Thyroid gland (tissue), 4 donors: ENCODE measurements around the gene ZBTB40. TPM values are rescaled to one million over a fixed set of nuclear protein-coding genes. Genes with fewer than 3 reads are reported as not detected.

Experiments used
- DNase-seq, 2 donors: peaks; one replicate each; pipeline ENCODE4 v3.0.0-alpha.2; 2019
- H3K27ac ChIP-seq, 3 donors: fragments of 200-600 bp; sonication (generic); 1 replicate in 2 of 3; 2 replicates in 1 of 3; pipeline ENCODE4 v1.5.1; 2016 to 2019; ENCODE audit warnings: mild to moderate bottlenecking in 1 of 3, moderate library complexity in 1 of 3
- H3K27me3 ChIP-seq: fragments of 200-600 bp; sonication (generic); one replicate; pipeline ENCODE4 v1.5.1; 2019
- H3K36me3 ChIP-seq, 2 donors: fragments of 200-600 bp; sonication (generic); one replicate each; pipeline ENCODE4 v1.5.1; 2016 to 2019
- H3K4me1 ChIP-seq, 2 donors: fragments of 200-600 bp; sonication (generic); one replicate each; pipeline ENCODE4 v1.5.1; 2017 to 2019
- H3K4me3 ChIP-seq, 3 donors: fragments of 200-600 bp; sonication (generic); replicated peaks in 1 of 3; 1 replicate in 2 of 3; 2 replicates in 1 of 3; pipeline ENCODE4 v1.5.1; 2016; ENCODE audit warnings: mild to moderate bottlenecking in 1 of 3
- H3K9me3 ChIP-seq: fragments of 200-600 bp; sonication (generic); one replicate; pipeline ENCODE4 v1.5.1; 2017
- CTCF ChIP-seq, 6 experiments: fragments of 200-600 bp in 3 of 6; fragments of 450-650 bp in 3 of 6; sonication (generic) in 3 of 6; IDR thresholded peaks; one replicate each; pipeline ENCODE4 v1.5.1; 2016 to 2019; ENCODE audit warnings: antibody characterized with exemption in 6 of 6, mild to moderate bottlenecking in 2 of 6, inconsistent platforms in 1 of 6, moderate library complexity in 1 of 6
- POLR2A ChIP-seq, 2 donors: fragments of 450-650 bp; IDR thresholded peaks; one replicate each; pipeline ENCODE4 v1.6.1; 2017; ENCODE audit warnings: antibody characterized with exemption in 2 of 2, mild to moderate bottlenecking in 2 of 2, moderate library complexity in 1 of 2
- WGBS, 2 donors: methylation state at CpG; one replicate each; pipeline ENCODE4 v1.1.5; 2017; 5-methylcytosine and 5-hydroxymethylcytosine counted together
- intact Hi-C: fragments of 100-400 bp; cut with DNase I; formaldehyde crosslinking; loops from one replicate; pipeline ENCODE4 v1.15.1; 2023
- total RNA-seq, 4 donors: library from RNA; depleted of rRNA; stranded (reverse); fragments of >200 nt; gene quantifications; one replicate each; pipeline ENCODE4 v1.2.3, GENCODE V29; 2016

ZBTB40 gene
- total RNA-seq, 4 donors from 2014 or later, result 18.7 to 30.1 (median 23.8) TPM

GRCh38 chr1:22557341-22557950 is 105.8 kb downstream of the ZBTB40 start:
- Histone ChIP-seq H3K4me3 (no peak overlapping the region), H3K27ac (no peak overlapping the region), H3K27me3 (no peaks in the 10 kb centered on the region), H3K9me3 (no peaks in the 10 kb centered on the region), H3K4me1 (no peaks in the 10 kb centered on the region), H3K36me3 (no peaks in the 10 kb centered on the region)
- DNase-seq, result no peak
- intact Hi-C loops, result no loop called here
- no peak for TF ChIP-seq POLR2A (IDR thresholded peaks at IDR 0.05)
- TF ChIP-seq CTCF (IDR thresholded peaks at IDR 0.05), result no peak
- 58% methylated on average over 5 of the region's 5 CpGs for WGBS, 2 donors

GRCh38 chr1:22562584-22563583 is 111.2 kb downstream of the ZBTB40 start, which contains the start of gene EPHA8:
Gene EPHA8 (plus strand): TSS chr1:22563489. CDS start chr1:22563636, 147 bp downstream.
- intact Hi-C loops, result no loop called here
- Histone ChIP-seq H3K4me3 (no peak within 1 kb of the TSS), H3K36me3 (no peaks in the 10 kb centered on the region), H3K27ac (no peak within 1 kb of the TSS), H3K27me3 (peaks cover 3% of the 10 kb centered on the region), H3K4me1 (no peaks in the 10 kb centered on the region), H3K9me3 (no peaks in the 10 kb centered on the region)
- 33 to 39% methylated on average over 12 to 13 of the region's 81 CpGs for WGBS, 2 donors
- DNase-seq, result no peak
- TF ChIP-seq CTCF (IDR thresholded peaks at IDR 0.05), result no peak
- TF ChIP-seq POLR2A (IDR thresholded peaks at IDR 0.05), result no peak

GRCh38 chr1:22563671-22564602 is 112.3 kb downstream of the ZBTB40 start:
- DNase-seq, result no peak
- Histone ChIP-seq H3K36me3 (no peaks in the 10 kb centered on the region), H3K27me3 (peaks cover 3% of the 10 kb centered on the region), H3K4me3 (no peak overlapping the region), H3K9me3 (no peaks in the 10 kb centered on the region), H3K4me1 (no peaks in the 10 kb centered on the region), H3K27ac (no peak overlapping the region)
- intact Hi-C loops, result no loop called here
- 13 to 14% methylated on average over 28 of the region's 57 CpGs for WGBS, 2 donors
- no peak for TF ChIP-seq CTCF (IDR thresholded peaks at IDR 0.05)
- no peak for TF ChIP-seq POLR2A (IDR thresholded peaks at IDR 0.05)

GRCh38 chr1:22566161-22566560 is 114.5 kb downstream of the ZBTB40 start:
- 82 to 83% methylated on average over 14 of the region's 14 CpGs for WGBS, 2 donors
- H3K4me1 ChIP-seq, result no peaks in the 10 kb centered on the region
- intact Hi-C loops, result no loop called here
- H3K27ac ChIP-seq, result no peak overlapping the region
- TF ChIP-seq POLR2A (IDR thresholded peaks at IDR 0.05) (no peak), CTCF (IDR thresholded peaks at IDR 0.05) (no peak)
- H3K36me3 ChIP-seq, result no peaks in the 10 kb centered on the region
- H3K9me3 ChIP-seq, result no peaks in the 10 kb centered on the region
- peaks cover 3% of the 10 kb centered on the region for H3K27me3 ChIP-seq
- DNase-seq, result no peak
- no peak overlapping the region for H3K4me3 ChIP-seq
